CD4-positive, alpha-beta T cell treated with Interleukin-6 at 100 ng/mL for 8 hours (primary cell): Measurements from ENCODE around the gene ITGA5.
"Not testable (repeated sequence)": the region's sequence is repeated elsewhere in the genome, so short reads cannot be mapped to it uniquely, and the experiment has no call there.

Experiments
- DNase-seq: peaks from one replicate; pipeline ENCODE4 v3.0.0-alpha.2; 2020; ENCODE audit warnings: mixed read lengths, low spot score

Gene ITGA5

DNA sequence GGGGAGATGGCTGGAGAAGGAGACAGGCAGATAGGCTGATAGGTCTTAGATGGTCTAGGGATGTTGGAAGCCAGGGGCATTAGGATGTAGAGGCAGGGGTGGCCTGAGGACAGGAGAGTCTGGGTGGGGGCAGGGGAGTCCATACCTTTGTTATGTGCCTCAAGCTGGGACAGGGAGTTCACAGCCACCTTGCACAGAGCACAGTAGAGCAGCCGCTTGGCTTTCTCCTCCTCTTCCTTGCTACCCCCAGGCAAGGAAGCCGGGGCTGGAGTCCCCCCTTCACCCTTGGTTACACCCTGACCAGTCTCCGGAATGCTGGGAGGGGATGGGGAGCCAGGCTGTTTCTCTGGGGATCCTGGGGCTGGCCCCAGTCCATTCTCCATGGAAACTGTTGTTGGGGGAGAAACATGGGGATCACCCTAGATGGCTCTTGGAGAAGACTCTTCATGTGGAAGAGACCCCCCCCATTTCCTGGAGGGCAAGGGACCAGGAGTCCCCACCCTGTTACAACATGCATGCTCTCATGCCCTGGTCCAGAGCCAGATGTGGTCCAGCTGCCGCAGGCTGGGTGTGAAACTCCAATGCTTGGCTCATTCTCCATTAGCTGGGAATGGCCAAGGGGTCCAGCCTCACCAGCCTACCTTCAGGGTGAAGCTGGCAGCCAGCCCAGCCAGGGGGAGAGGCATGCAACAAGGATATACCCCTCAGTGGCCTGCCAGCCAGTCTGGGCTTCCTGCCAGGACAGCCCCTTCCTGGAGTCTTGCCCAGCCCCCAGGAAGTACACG is 47.5 kb downstream of the ITGA5 start:
- no peak for DNase-seq

GRCh38 chr12:54370171-54370730 is 48.8 kb downstream of the ITGA5 start:
- DNase-seq, result no peak

DNA sequence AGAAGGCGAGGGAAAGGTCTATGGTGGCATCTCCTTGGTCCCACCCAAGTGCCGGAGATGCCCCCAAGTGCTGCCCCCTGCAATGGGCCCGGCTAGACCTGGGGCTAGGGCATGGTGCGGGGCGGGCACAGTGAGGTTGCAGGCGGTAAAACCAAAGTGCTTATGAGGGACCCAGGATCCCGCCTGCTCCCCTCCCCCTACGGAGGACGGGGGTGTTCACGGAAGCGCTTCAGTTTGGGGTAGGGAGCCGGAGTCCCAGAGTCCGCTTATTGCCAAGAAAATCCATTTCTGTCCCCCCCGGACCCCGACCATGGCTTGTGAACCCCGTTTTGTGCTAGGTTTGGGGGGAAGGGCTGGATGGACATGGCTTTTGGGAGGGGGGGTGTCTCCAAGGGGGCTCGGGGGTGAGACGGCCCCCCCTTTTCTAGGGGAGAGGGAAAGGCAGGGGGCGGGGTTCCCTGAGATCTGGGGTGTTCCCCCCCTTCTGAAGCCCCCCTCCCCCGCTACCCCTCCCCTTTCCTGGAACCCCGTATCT is 49.4 kb downstream of the ITGA5 start:
- DNase-seq, result no peak

DNA sequence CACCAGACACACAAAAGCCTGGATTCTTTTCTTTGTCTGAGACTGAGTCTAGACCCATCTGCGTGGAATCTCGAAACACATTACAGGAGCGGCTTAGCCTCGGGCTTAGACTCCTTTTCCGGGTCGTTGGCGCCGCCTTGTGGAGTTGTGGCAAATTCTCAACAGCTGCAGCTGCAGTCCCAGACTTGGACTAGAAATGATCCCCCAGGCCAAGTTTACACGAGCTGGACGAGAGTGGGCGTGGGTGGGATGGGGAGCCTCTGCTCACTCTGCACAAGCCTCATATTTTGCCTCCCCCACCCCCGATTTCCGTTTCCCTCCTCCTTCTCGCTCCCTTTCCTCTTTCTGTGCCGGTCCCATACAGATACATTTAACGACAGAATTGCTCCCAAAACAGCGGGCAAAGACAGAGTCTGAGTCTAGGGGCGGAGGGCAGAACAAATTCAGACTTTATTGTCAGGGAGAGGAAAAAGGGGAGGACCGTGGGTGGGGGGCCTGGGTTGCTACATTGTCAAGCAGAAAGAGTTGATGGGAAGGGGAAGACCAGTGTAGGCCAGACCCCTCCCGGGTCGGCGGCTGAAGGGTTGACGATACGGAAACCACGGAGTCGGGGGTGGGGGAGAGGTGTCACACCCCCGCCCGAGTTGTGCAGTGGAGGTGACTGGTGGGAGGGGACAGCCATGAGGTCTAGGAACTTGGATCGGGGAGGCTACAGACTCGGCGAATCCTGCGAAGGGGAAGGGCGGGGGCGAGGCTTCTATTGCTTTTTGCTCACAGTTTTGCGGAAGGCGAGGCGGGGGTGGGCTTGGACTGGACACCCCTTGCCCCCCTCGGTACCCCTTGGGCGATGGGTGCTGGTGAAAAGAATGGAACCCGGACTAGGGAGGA is 50.1 kb downstream of the ITGA5 start:
- DNase-seq, result peak; percentile 86

DNA sequence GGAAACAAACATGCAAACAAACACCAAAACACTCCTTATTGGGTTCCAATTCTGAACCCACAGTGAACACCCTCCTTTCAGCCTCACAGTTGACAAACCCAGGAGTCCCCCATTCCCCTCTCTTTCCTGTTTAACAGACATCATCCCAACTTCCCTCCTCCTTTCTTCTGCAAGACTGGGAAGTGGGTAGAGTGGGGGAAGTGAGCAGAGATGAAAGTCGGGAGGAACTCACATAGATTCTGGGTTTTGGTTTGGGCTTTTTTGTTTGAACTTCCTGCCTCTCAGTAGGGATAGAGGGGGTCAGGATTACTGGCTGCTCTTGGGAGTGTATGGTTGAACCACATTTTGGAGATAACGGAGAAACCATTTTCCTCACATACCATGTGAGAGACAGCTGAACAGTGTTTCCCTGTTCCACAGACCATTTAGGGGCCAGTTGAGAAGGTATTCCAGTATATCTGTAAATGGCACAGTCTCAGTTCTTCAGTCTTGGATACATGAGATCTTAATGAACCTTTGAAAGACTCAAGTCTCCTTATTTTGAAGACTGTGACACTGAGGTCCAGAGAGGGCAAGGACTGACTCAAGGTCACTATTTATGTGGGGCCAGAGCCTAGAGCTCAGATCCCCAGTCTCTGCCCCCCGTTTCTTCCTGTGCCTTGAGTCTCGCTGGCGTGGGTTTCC is 50.9 kb downstream of the ITGA5 start:
- DNase-seq, result no peak

DNA sequence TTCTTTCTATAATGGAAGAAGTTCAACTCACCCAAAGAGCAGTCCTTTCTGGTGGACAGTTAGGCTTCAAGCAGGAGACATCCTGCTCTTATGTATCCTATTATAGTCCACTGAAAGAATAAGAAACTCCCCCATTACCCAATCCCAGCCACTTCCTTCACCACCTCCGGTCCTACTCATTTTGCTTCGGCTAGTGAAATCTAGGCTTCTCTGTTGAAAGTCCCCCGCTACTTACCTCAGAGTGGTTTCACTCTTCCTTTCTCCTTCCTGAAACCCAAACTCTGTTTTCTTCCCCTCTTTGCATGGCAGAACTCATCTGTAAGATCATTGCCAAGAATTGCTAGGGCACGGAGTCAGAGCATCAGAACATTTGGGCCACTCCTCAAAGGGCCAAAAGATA is 54.7 kb downstream of the ITGA5 start, which contains the start of gene GPR84:
GPR84 (minus strand) TSS at position 74 of the 400 bp plus-strand sequence. CDS start 635 bp downstream, outside the sequence.
- DNase-seq, result peak; percentile 29

GRCh38 chr12:54363618-54364017 is 55.4 kb downstream of the ITGA5 start:
- no peak for DNase-seq

DNA sequence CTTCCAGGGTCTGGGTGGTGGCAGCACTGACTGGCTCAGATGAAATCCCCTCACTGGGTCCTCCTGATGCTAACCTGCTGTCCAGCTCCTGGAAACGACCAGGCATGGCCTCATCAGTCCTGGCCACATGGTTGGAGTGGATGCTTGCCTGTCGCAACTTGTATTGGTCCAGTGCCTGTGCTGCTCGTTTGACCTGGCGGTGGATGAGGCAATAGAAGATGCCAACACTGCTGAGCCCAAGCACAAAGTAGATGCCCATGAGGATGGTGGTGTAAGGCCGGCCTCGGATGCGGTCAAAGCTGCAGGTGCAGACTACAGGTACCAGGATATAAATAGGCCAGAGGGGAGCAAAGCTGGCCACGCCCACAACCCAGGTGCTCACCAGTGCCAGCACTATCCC is 56.0 kb downstream of the ITGA5 start:
- DNase-seq, result no peak

- DNase-seq, result peak; percentile 42
Observed at GRCh38 chr12:54360717-54361456, 58.2 kb downstream of the ITGA5 start.

DNA sequence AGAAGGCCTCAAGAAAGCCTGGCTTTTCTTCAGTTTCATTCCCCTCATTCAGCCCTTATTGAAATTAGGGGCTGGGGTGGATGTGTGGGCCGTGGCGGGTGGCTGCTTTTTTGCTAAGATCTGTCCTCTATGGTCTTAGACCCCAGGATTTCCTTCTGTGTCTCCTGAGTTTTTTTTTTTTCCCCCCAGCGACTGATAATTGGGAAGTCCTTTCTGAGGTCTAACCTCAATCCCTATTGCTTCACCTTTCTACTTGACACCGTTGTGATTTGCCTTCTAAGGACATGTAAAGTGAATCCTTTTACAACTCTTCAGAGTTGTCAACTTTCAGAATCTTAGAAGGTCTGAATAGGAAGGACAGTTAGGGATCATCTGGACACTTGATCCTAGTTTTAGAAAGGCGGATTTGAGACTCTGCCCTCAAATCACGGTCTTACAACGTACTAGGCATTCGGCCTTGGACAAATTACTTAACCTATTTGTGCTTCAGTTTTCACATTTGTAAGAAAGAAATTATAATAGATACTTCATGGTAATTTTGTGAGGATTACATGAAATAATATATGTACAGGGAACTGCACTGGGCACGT is 59.2 kb downstream of the ITGA5 start:
- no peak for DNase-seq

DNA sequence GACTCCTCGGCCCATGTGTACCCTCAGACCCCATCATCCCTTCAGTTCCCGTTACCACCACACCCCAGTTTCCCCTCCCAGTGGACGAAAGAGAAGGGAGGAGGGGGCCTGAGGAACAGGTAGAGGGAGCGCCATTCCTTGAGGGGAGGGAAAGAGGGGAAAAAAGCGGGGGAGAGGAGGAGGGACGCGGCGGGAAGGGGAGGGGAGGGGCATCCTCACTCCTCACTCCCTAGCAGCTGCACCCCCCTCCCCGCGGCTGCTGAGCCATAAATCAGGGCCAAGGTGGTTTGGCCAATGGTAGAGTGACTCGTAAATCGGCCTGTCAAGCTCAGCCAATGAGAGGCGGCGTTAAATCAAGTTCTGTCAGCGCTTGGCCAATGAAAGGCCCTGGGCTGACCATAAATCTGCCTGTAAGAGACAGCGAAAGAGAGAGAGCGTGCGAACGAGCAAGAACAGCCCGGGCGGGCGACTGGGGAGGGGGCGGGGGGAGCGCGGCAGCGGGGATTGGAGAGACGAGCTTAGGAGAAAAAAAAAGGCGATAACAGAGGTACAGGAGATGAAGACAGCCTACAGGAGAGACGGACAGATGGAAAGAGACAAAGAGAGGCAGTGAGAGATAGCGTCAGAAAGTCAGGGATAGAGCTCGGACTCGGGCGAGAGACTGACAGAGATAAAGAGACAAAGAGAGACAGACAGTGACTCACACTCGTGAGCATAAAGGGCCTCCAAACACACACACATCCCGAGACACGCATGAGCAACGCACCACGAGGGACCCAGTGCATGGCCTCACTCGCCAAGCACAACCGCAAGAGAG is 59.9 kb downstream of the ITGA5 start:
- peak; percentile 97 for DNase-seq

DNA sequence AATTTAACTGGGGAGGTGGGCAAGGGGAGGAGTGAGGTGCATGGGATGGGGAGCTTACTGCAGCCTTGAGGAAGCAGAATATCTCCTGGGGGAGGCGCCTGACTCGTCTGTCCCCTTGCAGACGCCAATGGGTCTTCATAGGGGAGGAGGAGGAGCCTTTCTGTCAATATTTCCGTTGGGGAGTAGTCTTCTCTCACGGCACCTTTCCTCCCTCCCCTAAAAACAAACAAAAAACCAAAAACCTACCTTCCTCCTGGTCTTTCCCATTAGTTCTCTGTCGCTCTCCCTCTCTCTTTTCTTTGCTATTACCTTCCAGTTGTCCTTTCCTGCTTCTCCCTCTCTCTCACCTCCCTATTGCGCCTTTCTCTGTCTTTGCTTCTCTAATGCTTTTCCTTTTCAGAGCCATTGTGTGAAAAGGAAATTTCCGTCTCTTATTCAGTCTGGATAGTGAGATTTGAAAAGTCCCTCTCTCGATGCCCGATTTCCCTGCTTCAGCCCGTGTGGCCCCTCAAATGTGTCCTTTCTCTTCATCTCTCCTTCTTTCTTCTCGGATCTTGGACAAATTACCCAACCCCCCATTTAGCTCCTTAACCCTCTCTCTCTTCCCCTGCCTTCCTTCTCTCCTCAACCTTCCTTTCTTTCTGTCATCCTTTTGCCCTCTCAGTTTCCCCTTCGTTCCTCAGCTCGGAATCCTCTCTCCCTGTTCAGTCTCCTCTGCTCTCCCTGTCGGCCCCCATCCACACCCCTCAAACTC is 60.7 kb downstream of the ITGA5 start:
- DNase-seq, result peak; percentile 61

DNA sequence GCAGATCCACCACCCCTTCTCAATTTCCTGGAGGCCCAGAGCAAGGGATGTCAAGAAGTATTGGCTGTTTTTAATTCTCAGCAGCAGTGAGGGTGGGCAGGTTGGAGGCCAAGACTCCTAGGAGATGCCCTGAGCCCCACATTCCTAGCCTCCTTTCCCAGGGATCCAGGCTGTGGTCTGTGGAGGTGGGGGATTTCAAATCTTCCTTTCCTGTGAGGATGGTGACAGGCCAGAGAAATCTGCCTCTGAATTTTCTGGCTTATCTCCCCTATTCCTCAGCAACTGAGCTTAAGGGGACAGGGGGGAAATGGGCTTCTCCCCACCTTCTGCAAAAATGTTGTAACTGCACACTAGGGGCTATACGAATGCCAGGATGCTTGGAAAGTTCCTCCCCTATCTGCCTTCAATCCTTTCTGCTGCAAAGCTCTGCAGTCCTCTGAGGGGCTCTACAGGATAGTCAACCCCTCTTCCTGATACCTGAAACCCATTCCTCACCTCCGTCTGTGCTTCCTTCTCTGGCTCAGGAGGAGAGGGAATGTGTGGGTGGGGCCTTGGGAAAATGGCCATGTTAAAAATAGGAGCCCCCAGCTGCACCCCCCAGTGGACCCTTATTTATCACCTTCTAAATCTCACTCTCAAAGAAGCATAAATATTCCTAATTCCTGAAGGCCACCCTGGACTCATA is 61.4 kb downstream of the ITGA5 start:
- no peak for DNase-seq

GRCh38 chr12:54356951-54357356 is 62.1 kb downstream of the ITGA5 start:
- no peak for DNase-seq

GRCh38 chr12:54356228-54356627 is 62.8 kb downstream of the ITGA5 start:
- DNase-seq, result no peak

- no peak for DNase-seq
Observed at GRCh38 chr12:54355104-54355815, 63.8 kb downstream of the ITGA5 start.

- DNase-seq, result not testable (repeated sequence)
Observed at GRCh38 chr12:54354271-54354670, 64.8 kb downstream of the ITGA5 start.
